GM18505 (cell line): ENCODE data around the gene CAB39L.
"Not testable (repeated sequence)": the region's sequence is repeated elsewhere in the genome, so short reads cannot be mapped to it uniquely, and the experiment has no call there.

Experiments
- ATAC-seq: cut with Tn5 transposase; IDR thresholded peaks from one replicate; pipeline ENCODE4 v1.9.1; 2021; ENCODE audit not compliant: unreplicated experiment
- POLR2A ChIP-seq: IDR thresholded peaks from 4 replicates; pipeline ENCODE4 v1.6.1; 2011; ENCODE audit warnings: borderline replicate concordance; ENCODE audit not compliant: insufficient read depth, insufficient read length; ENCODE audit errors: extremely low read depth

Gene CAB39L

DNA sequence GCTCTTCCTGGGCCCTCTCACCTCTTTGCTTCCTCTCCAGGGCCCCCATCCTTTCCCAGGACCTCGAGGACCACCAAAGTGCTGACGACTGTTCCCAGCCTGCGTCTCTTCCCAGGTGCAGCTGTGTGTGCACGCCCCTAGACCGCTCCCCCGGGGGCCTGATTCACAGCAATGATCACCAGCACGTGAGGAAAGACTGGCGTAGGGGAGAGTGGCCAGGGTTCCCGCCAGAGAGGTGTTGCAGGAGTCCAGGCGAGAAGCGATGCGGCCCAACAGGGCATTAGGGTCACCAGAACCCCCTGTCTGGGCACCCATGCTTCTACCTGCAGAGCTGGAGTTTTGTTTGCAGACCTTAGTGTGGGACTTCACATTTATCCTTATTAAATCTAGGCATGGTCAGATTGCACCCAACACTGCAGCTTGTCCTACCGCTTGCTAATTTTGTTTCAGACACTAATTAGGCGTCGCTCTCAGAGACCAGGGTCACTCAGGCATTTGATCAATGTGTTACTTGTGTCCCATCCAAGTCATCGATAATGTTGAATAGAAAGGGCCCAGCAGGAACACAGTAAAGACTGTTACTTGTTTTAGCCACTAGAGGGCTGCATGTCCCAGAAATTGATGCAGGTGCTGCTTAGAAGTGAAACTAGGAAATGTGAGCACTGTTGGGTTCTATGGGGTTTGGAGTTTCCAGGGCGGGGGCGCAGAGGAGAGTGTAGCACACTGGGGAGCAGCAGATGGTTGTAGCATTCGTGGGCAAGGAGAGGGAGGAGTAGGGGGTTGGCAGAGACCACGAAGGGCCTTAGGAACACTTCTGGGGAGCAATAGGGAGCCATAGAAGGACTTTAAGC is 142.9 kb downstream of the CAB39L start:
- TF ChIP-seq POLR2A, result peak; percentile 21
- ATAC-seq, result peak; percentile 78

GRCh38 chr13:49300276-49300675 is 143.6 kb downstream of the CAB39L start:
- ATAC-seq, result no peak
- no peak for TF ChIP-seq POLR2A

- ATAC-seq, result no peak
- no peak for TF ChIP-seq POLR2A
Observed at GRCh38 chr13:49298903-49299605, 144.8 kb downstream of the CAB39L start.

- ATAC-seq, result no peak
Observed at GRCh38 chr13:49298416-49298815, 145.4 kb downstream of the CAB39L start.

DNA sequence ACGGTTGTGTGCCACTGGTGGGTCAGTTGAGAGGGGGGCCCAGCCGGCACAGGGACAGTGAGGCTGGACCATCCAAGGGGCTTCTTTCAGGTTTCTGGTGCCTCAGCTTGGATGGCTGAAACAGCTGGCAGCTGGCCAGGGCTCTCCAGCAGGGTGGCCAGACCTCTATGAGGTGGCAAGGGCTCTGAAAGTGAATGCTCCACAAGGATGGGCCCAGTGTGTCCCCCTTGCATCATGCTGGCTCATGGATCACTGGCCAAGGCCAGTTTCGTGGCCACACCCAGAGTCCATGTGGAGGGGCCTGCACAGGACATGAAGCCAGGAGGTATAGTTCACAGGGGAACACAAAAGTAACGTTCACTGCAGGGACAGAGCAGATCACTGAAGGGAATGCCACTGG is 146.5 kb downstream of the CAB39L start:
- no peak for TF ChIP-seq POLR2A
- ATAC-seq, result no peak

More at GRCh38 chr13:49298416-49298815, 145.4 kb downstream of the CAB39L start:
- no peak for TF ChIP-seq POLR2A

DNA sequence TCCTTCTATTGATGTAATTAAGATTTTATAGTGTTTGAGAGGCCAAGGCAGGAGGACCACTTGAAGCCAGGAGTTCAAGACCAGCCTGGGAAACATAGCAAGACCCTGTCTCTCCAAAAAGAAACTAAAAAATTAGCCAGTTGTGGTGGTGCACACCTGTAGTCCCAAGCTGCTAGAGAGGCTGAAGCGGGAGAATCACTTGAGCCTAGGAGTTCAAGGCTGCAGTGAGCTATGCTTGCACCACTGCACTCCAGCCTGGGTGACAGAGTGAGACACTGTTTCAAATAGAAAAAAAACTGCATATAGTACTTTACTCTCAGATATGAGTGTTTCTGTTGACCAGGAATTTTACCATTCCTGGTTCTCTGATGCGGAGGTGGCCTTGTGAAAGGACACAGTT is 147.2 kb downstream of the CAB39L start:
- no peak for TF ChIP-seq POLR2A
- ATAC-seq, result no peak

DNA sequence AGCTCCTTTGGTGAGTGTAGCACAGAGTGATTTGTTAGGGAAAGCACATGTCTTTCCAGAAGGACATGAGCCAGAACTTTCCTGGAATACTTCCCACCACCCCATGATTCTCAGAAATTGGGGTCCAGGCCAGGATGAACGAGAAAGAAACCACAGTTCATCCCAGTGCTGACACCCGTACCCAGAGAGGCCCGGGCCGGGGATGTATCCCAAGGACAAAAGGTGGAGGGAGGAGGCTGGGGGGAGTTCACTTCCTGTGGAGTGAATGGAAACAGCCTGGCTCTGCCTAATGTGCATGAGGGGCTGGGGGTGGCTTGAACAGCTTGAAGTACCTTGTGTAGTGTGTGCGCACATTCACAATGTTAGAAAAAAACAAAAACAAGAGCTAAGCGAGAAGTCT is 148.6 kb downstream of the CAB39L start:
- TF ChIP-seq POLR2A, result no peak
- no peak for ATAC-seq

GRCh38 chr13:49294723-49295122 is 149.1 kb downstream of the CAB39L start:
- not testable (repeated sequence) for ATAC-seq

DNA sequence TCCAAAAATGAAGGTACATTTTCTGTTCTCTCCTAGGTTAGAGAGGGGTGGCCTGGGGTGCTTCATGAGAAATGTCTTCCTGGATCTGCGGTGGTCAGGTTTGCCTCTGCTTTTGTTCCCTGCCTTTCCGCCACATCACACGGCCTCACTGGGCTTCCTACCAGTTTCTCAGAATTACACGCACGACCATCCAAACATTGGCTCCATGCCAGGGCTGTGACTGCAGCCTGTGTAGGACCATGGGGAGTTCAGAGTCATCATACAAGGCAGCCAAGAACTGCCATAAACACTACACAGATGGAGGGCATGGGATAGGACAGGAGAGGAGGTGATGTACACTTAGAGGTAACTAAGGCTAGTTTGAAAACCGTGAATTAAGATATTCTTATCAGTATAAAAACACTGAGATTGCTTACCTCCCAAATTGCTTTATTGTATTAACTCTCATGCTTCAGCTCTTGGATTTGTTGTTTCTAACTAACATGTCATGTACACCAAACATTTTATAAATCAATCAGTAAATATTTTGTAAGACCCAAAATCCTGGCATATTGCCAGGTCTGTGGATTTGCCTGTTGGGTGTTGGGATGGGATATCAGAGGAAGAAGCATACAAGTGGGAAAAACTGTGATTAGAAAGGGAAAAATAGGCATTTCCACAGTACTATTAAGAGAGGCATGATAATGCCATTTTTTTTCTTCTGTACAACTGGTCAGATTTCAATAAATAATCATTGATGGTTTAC is 150.9 kb downstream of the CAB39L start:
- no peak for TF ChIP-seq POLR2A

GRCh38 chr13:49288458-49288857 is 155.4 kb downstream of the CAB39L start:
- TF ChIP-seq POLR2A, result no peak
- no peak for ATAC-seq

More for the DNA sequence above, 150.9 kb downstream of the CAB39L start:
- no peak for ATAC-seq

DNA sequence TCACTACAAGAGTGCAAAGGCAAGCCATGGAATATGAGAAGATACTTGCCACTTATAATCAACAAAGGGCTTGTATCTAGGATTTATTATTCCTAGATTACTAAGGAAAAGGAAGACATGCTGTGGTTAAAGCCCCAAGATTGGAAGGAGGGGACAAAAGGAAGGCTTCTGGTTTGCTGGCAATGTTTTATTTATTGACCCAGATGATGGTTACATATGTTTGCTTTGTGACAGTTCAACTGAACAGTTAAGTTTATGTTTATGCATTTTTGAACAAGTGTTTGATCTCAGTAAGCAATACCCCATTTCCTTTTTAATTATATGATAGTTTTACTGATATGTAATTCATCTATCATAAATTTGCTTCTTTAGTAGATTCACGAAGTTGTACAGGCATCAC is 155.9 kb downstream of the CAB39L start:
- no peak for TF ChIP-seq POLR2A
- ATAC-seq, result no peak

DNA sequence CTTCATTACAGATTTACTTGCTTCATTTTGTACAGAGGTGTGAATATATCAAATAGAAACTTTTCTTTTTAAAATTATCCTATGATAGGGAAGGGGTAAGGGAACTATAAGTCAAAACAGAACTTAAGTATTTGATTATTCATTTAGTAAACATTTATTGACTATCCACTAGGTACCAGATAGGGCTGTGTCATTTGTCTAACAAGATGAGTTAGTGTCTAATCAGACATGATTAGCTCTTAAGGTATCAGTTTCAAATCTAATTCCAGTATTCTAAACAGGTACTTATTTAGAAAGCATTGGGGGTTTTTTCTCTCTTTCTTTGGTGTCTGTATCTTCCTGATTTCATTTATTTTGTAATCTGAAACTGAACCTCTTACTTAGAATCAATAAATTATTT is 164.0 kb downstream of the CAB39L start:
- TF ChIP-seq POLR2A, result no peak
- ATAC-seq, result no peak

- TF ChIP-seq POLR2A, result no peak
- ATAC-seq, result no peak
Observed at GRCh38 chr13:49279112-49279511, 164.8 kb downstream of the CAB39L start.
